ENCODE measurements around the gene CRACR2B. TPM values are rescaled to one million over a fixed set of nuclear protein-coding genes. Genes with fewer than 3 reads are reported as not detected.

CRACR2B gene
- total and polyA plus RNA-seq, 2 of the 13 experiments (the other 11 are each of a cell fraction or from before 2014, with no cell fraction given) = 14.9 to 21.0 TPM

DNA sequence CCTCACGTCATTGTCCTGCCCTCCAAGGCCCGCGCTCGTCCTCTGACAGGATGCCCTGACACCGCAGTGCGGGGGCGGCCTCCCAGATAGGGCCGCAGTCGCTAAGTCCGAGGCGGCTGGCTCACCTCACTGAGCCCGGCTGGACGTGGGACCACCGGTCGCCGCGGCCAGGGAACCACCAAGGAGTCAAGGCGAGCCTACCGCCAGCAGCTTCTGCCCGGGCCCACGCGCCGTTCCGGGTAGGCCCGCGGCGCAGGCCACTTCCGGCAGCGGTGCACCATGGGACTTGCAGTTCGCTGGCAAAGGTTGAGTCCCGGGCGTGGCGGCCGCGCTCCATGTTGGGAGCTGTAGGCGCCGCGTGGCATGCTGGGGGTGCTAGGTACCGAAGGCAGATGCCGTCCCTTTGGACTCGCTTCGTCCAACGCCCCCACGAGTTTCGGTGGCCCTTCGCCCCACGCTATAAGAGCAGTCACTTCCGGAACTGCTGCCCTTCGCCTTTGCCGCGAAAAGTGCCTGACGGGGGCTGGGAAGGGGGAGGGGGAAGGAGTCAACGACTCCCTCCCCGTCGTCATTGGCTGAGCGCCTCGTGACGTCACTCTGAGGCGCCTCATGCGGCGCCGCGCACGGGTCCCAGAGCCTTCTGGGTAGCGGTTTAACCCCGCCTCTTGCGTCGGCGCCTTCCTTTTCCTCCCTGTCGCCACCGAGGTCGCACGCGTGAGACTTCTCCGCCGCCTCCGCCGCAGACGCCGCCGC, 18.3 kb upstream of the CRACR2B start, which contains the start of gene RPLP2 (continued):
- TF ChIP-seq NKX3-1 (CRISPR knock-in tag; IDR thresholded peaks at IDR 0.05) = 0 out of 2 replicates have a peak, but pooled peaks have one; percentile 7
- no peak; the same call in 1 of the 2 replicates for TF ChIP-seq FOXJ3 (CRISPR knock-in tag; IDR thresholded peaks at IDR 0.05; ENCODE audit: borderline replicate concordance)
- peak; percentile 99 for TF ChIP-seq CREM (IDR thresholded peaks at IDR 0.05)
- peak; percentile 81 for TF ChIP-seq CREM (CRISPR knock-in tag; IDR thresholded peaks at IDR 0.05)
- peak; percentile 48; the same call in 1 of the 2 replicates for TF ChIP-seq ZBTB7A (CRISPR knock-in tag; IDR thresholded peaks at IDR 0.05)
- peak; percentile 61; the same call in 1 of the 2 replicates for TF ChIP-seq KAT7 (CRISPR knock-in tag; IDR thresholded peaks at IDR 0.05; ENCODE audit: borderline replicate concordance)
- no peak; the same call in 1 of the 2 replicates for TF ChIP-seq ZMYM2 (CRISPR knock-in tag; IDR thresholded peaks at IDR 0.05)
- TF ChIP-seq HMG20A (CRISPR knock-in tag; IDR thresholded peaks at IDR 0.05; ENCODE audit: borderline replicate concordance) = no peak
- no peak; the same call in 1 of the 2 replicates for TF ChIP-seq GATAD2A (CRISPR knock-in tag; IDR thresholded peaks at IDR 0.05)
- peak; percentile 27 for TF ChIP-seq TBX3 (IDR thresholded peaks at IDR 0.05; ENCODE audit: borderline replicate concordance)
- TF ChIP-seq, protein P1, sequence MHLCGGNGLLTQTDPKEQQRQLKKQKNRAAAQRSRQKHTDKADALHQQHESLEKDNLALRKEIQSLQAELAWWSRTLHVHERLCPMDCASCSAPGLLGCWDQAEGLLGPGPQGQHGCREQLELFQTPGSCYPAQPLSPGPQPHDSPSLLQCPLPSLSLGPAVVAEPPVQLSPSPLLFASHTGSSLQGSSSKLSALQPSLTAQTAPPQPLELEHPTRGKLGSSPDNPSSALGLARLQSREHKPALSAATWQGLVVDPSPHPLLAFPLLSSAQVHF (CRISPR knock-in tag; IDR thresholded peaks at IDR 0.05) = peak; percentile 54; the same call in 1 of the 2 replicates
- TF ChIP-seq, protein P2, sequence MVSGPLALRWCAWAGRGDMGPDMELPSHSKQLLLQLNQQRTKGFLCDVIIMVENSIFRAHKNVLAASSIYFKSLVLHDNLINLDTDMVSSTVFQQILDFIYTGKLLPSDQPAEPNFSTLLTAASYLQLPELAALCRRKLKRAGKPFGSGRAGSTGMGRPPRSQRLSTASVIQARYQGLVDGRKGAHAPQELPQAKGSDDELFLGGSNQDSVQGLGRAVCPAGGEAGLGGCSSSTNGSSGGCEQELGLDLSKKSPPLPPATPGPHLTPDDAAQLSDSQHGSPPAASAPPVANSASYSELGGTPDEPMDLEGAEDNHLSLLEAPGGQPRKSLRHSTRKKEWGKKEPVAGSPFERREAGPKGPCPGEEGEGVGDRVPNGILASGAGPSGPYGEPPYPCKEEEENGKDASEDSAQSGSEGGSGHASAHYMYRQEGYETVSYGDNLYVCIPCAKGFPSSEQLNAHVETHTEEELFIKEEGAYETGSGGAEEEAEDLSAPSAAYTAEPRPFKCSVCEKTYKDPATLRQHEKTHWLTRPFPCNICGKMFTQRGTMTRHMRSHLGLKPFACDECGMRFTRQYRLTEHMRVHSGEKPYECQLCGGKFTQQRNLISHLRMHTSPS (CRISPR knock-in tag; IDR thresholded peaks at IDR 0.05; ENCODE audit: low read depth) = peak; percentile 56; the same call in 1 of the 2 replicates
- 0 out of 2 replicates have a peak, but pooled peaks have one; percentile 51 for TF ChIP-seq KDM6A (CRISPR knock-in tag; IDR thresholded peaks at IDR 0.05; ENCODE audit: low read depth)
- no peak; the same call in none of the 2 replicates for TF ChIP-seq ATF7-NPFF (CRISPR knock-in tag; IDR thresholded peaks at IDR 0.05; ENCODE audit: low read depth)
- TF ChIP-seq MYNN (CRISPR knock-in tag; IDR thresholded peaks at IDR 0.05; ENCODE audit: low read depth) = no peak; the same call in 1 of the 2 replicates
- TF ChIP-seq SOX13 (IDR thresholded peaks at IDR 0.05) = no peak
- TF ChIP-seq SOX13 (CRISPR knock-in tag; conservative IDR thresholded peaks at IDR 0.05 in 1 of 2, IDR thresholded peaks at IDR 0.05 in 1 of 2) = no peak; a peak in 1 of 4 replicates
- no peak; the same call in 1 of the 2 replicates for TF ChIP-seq SAFB2 (CRISPR knock-in tag; IDR thresholded peaks at IDR 0.05; ENCODE audit: borderline replicate concordance, low read depth)
- 0 out of 2 replicates have a peak, but pooled peaks have one; percentile 28 for TF ChIP-seq ZNF12 (CRISPR knock-in tag; IDR thresholded peaks at IDR 0.05)
- no peak for TF ChIP-seq PHB2 (IDR thresholded peaks at IDR 0.05; ENCODE audit: partially characterized antibody)
- no peak; the same call in 1 of the 2 replicates for TF ChIP-seq CREBL2 (CRISPR knock-in tag; IDR thresholded peaks at IDR 0.05; ENCODE audit: borderline replicate concordance)
- TF ChIP-seq ZNF567 (CRISPR knock-in tag; IDR thresholded peaks at IDR 0.05; ENCODE audit: borderline replicate concordance) = no peak
- TF ChIP-seq HNRNPL (IDR thresholded peaks at IDR 0.05; ENCODE audit: low read depth, low read length) = 0 out of 2 replicates have a peak, but pooled peaks have one; percentile 50
- TF ChIP-seq RNF2 (conservative IDR thresholded peaks at IDR 0.05; ENCODE audit: low read depth) = peak; percentile 88
- TF ChIP-seq ZNF629 (CRISPR knock-in tag; conservative IDR thresholded peaks at IDR 0.05) = peak; percentile 7; the same call in 1 of the 2 replicates
- no peak for TF ChIP-seq ZBTB8A (CRISPR knock-in tag; IDR thresholded peaks at IDR 0.05; ENCODE audit: borderline replicate concordance, low read depth)
- TF ChIP-seq ZFP62 (CRISPR knock-in tag; IDR thresholded peaks at IDR 0.05) = no peak

Data from HepG2 (cell line).